Rectal smooth muscle tissue (tissue), 1 donor: Measurements from ENCODE around the gene SERHL2.
A peak's percentile ranks its signal among the peaks of the same experiment; 100 is the strongest.
"Not testable (repeated sequence)": the region's sequence is repeated elsewhere in the genome, so short reads cannot be mapped to it uniquely, and the experiment has no call there.

ENCODE experiments used
- H3K27ac ChIP-seq: one replicate; pipeline ENCODE4 v1.7.0; 2013; ENCODE audit warnings: low read depth, low read length, inconsistent platforms
- H3K27me3 ChIP-seq: one replicate; pipeline ENCODE4 v1.7.0; 2013; ENCODE audit warnings: low read length; ENCODE audit not compliant: control insufficient read depth, insufficient read depth
- H3K36me3 ChIP-seq: one replicate; pipeline ENCODE4 v1.7.0; 2013; ENCODE audit warnings: low read length; ENCODE audit not compliant: control insufficient read depth, insufficient read depth
- H3K4me1 ChIP-seq: one replicate; pipeline ENCODE4 v1.7.0; 2013; ENCODE audit warnings: low read length; ENCODE audit not compliant: control insufficient read depth, insufficient read depth
- H3K4me3 ChIP-seq: one replicate; pipeline ENCODE4 v1.7.0; 2013; ENCODE audit warnings: low read length
- H3K9ac ChIP-seq: one replicate; pipeline ENCODE4 v1.7.0; 2013; ENCODE audit warnings: low read length

The SERHL2 gene

DNA sequence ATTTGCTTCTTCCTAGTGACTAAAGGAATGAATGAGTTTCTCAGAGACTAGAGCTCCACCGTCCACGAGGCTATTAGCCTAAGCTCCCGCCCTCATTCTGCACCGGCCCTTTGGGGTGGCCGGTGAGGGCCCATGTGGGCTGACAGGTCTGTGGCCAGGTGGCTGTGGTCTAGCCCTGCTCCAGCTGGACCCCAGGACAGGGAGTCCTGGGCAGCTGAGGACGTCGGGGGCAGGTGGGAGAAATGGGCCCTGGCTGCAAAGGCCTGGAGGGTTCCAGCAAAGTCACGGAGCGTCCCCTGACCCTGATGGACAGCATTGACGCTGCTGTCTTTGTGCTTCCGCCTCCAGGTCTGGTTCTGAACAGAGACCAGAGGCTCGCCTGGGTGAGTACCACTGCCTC, 12.2 kb downstream of the SERHL2 start:
- no peak overlapping the region for H3K27ac ChIP-seq
- no peaks in the 10 kb centered on the region for H3K27me3 ChIP-seq
- H3K4me1 ChIP-seq: no peaks in the 10 kb centered on the region
- H3K9ac ChIP-seq: no peak overlapping the region
- no peaks in the 10 kb centered on the region for H3K36me3 ChIP-seq
- no peak overlapping the region for H3K4me3 ChIP-seq

DNA sequence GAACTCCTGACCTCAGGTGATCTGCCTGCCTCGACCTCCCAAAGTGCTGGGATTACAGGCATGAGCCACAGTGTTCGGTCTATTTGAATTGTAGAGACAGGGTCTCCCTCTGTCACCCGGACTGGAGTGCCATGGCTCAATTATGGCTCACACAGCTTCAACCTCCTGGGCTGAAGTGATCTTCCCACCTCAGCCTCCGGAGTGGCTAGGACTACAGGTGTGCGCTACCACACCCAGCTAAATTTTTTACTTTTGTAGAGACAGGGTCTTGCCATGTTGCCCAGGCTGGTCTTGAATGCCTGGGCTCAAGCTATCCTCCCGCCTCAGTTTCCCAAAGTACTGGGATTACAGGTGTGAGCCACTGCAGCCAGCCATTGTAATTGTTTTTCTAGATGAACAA, 14.2 kb downstream of the SERHL2 start:
- not testable (repeated sequence) for H3K27ac ChIP-seq, H3K4me1 ChIP-seq, H3K36me3 ChIP-seq, H3K27me3 ChIP-seq, H3K4me3 ChIP-seq, H3K9ac ChIP-seq

DNA sequence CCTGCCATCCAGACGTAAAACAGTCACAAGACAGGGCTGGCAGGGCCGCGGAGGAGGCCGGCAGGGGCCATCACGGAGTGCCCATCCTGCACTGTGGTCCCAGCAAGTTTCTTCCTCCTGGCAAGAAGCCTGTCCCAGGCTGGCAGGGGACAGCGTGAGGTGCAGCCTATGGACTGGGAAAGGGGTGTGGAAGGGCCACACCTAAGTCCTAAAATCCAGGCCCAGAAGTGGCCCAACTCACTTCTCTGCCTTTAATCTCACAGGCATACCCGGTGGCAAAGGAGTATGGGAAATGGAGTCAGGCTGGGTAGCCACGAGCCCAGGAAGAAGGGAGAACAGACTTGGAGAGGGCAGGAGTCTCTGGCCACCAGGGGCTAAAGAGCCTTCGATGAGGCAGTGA, 16.8 kb downstream of the SERHL2 start:
- H3K4me3 ChIP-seq, H3K4me1 ChIP-seq, H3K27ac ChIP-seq, H3K36me3 ChIP-seq, H3K9ac ChIP-seq, H3K27me3 ChIP-seq: not testable (repeated sequence)

DNA sequence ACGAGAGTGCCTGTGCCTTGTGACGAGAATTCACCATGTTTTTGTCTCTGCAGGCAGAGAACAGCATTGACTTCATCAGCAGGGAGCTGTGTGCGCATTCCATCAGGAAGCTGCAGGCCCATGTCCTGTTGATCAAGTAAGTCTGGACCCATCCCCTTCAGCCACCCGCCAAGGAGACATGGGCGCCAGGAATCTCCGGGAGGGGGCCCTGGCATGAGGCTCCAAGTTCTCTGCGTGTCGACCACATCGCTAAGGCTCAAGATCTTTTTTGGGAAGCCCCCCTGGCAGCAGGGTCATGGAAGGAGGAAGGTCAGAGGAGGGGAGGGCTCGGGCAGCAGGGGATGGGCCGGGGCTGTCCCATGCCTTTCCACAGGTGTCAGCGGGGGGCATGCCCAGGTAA, 17.3 kb downstream of the SERHL2 start:
- not testable (repeated sequence) for H3K36me3 ChIP-seq, H3K27me3 ChIP-seq, H3K27ac ChIP-seq, H3K4me3 ChIP-seq, H3K9ac ChIP-seq, H3K4me1 ChIP-seq

DNA sequence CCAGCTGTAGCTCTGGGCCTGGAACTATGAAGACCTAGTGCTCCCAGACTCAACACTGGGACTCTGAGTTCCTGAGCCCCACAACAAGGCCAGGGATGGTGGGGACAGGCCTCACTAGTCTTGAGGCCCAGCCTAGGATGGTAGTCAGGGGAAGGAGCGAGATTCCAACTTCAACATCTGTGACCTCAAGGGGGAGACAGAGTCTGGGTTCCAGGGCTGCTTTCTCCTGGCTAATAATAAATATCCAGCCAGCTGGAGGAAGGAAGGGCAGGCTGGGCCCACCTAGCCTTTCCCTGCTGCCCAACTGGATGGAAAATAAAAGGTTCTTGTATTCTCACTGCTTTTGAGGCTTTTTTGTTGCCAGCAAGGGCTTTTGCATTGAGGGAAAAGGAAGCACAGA, 20.3 kb downstream of the SERHL2 start:
- H3K4me1 ChIP-seq, H3K27me3 ChIP-seq, H3K27ac ChIP-seq, H3K4me3 ChIP-seq, H3K9ac ChIP-seq, H3K36me3 ChIP-seq: not testable (repeated sequence)

DNA sequence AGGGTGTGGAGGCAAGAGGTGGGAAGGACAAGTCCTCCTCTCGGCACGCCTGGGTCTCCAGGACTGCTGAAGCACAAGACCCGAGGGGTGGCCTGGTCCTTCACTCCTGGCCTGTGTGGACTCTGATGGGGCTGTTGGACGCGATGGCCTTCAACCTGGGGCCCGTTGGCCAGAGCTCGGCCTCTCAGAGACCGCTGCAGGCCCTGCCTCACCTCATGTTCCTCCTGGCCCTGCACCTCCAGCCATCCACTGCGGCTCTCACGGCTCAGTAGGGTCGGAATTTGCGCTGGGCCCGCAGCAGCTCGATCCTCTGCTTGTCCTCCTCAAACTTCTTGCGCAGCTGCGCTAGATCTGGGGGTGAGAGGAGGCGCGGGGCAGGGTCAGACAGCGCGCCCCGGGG, 20.7 kb downstream of the SERHL2 start:
- H3K27ac ChIP-seq, H3K4me1 ChIP-seq, H3K9ac ChIP-seq, H3K27me3 ChIP-seq, H3K4me3 ChIP-seq, H3K36me3 ChIP-seq: not testable (repeated sequence)

DNA sequence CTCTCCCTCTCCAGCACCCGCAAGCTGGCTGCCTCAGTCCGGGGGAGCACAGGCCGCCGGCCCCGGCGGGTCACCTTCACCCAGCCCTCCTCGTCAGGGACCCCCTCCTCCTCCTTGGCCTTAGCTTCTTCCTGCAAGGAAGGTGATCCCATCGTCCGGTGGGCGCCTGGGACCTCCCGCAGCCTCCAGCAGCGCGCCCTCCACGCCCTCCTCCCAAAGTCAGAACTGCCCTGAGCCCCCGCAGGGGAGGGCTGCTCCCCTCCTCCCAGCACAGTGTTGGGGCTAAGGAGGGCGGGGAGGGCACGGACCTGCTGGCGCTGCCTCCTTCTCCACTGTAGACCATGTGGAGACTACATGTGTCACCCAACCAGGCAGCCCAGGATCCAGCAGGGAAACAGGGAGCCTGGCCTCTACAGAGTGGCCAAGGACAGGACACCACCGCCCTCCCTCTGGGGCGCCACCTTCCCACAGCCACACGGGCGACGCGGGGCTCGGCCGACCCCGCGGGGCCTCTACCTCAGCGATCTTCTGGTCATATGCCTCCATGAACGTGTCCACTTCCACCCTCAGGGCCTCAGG, 22.3 kb downstream of the SERHL2 start:
- not testable (repeated sequence) for H3K4me1 ChIP-seq, H3K4me3 ChIP-seq, H3K9ac ChIP-seq, H3K27me3 ChIP-seq, H3K27ac ChIP-seq, H3K36me3 ChIP-seq

DNA sequence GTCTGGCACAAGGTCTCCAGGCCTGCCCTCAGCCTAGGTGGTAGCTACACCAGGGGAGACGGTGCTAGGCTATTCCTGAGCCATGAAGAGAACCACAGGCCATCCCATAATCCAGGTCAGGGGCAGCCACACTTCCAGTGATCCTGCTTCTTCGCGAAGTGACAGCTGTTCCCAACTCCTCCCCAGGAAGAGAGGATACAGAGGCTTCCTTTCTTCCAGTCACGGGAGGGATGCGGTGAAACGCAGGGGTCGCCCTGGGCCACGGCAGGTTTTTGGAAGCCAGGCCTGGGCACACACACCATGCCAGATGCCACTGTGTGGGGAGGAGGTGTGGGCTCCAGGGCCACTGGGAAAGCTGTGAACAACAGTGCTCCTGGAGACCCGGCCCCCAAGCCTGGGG, 23.4 kb downstream of the SERHL2 start:
- not testable (repeated sequence) for H3K4me3 ChIP-seq, H3K9ac ChIP-seq, H3K36me3 ChIP-seq, H3K4me1 ChIP-seq, H3K27ac ChIP-seq, H3K27me3 ChIP-seq

DNA sequence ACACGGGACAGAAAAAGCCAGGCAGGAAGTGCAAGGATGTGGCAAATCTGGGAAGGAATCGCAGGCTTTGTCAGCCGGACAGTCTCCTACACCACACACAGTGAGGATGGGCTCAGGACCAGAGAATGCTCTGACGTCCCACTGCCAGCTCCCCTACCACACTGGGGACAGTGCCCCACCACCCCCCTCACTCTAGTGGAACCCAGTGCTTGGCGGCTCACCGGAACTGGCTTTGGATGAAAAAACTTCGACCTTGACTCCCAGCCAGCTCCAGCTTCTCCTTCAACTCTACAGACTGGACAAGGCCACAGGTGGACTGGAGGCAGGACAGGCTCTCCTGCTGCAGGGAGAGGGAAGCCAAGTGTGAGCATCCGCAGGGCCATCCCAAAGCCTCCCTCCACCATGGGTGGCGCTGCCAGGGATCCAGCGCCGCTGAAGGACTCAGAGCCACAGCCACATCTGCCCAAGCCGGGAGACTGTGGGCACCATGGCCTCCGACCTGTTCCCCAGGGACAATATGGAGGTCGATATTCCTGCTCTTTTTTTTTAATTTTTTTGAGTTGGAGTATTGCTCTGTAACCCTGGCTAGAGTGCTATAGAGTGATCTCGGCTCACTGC, 24.0 kb downstream of the SERHL2 start:
- H3K4me1 ChIP-seq: peaks cover 3% of the 10 kb centered on the region
- H3K4me3 ChIP-seq: no peak overlapping the region
- H3K27ac ChIP-seq: no peak overlapping the region
- H3K9ac ChIP-seq: no peak overlapping the region
- H3K27me3 ChIP-seq: no peaks in the 10 kb centered on the region
- peaks cover 5% of the 10 kb centered on the region for H3K36me3 ChIP-seq

DNA sequence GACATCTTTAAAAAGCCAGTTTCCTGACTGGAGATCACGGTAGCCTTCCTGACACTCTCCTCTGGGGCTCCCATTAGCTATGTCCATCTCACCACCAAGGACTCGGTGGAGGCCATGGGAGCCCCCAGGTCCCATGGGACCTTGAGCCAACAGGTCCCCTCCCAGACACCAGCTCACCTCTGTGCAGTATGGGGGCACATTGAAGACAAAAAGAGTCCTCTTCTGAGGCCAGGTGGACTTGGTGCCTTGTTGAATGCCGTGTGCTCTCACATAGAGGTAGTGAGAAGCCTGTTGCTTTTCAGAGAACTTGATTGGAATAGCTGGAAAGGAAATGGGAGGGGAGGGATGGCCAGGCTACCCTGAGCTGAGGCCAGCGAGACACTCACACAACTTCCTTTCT, 26.3 kb downstream of the SERHL2 start:
- H3K27me3 ChIP-seq, H3K4me3 ChIP-seq, H3K4me1 ChIP-seq, H3K9ac ChIP-seq, H3K27ac ChIP-seq: not testable (repeated sequence)
- peaks cover 20% of the 10 kb centered on the region for H3K36me3 ChIP-seq

DNA sequence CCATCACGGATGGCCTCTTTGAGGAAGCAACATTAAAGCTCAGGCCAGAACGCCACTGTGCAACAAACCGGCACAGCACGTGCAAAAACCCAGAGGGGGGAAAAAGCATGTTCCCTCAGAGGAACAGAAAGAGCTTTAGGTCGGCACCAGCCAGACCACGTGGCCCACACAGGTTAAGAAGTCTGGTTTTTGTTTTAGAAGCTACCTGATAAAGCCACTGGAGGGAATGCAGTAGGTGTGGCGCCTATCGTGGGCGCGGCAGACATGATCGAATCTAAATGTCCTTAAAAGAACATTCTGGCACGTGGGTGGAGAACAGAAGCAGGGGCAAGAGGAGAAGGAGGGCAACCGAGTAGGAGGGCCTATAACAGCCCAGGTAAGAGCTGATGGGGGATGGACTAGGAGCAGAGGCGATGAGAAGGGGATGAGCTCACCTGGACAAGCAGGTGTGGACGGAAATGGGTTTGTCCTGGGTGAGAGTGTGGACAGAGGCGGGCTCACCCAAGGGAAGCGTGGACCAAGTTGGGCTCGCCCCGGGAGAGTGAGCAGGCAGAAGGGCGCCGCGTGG, 27.5 kb downstream of the SERHL2 start:
- H3K9ac ChIP-seq, H3K27me3 ChIP-seq, H3K4me1 ChIP-seq, H3K27ac ChIP-seq: not testable (repeated sequence)
- Histone ChIP-seq H3K4me3 (peak overlapping the region; percentile 81), H3K36me3 (peaks cover 32% of the 10 kb centered on the region)

DNA sequence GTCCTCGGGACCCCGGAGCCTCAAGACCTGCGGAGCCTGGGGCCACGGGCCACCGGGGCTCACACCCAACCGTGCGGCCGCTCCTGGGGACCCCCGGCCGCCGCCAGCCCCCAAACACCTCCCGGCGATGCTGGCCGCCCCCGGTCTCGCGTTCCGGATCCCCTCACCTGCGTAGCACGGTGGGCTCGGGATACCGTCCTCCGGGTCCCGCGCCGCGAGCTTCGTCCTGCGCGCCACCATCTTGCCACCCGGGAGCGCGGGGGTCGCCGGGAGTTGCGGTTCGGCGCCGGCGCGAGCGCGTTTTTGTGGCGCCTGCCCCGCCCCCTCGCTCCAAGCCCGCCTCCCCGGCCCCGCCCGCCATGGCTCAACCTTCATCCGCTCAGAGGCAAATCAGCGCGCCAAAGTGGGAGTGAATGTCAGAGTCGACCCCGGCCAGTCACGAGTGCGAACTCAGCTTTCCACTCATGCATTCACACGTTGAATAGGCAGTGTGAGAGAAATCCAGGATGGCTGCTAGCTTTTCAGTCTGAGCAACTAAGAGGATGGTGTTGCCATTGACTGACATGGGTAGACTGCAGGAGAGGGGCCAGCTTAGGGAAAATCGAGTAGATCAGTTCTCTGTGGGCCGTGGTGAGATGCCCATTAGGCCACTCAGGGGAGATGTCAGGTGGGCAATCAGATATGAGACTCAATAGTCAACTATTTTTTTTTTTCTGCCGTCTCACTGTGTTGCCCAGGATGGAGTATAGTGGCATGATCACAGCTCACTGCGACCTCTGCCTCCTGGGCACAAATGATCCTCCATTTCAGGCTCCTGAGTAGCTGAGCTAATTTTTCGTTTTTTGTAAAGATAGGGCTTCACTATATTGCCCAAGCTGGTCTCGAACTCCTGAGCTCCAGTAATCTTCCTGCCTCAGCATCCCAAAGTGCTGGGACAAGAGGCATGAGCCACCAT, 28.3 kb downstream of the SERHL2 start:
- H3K27me3 ChIP-seq: no peaks in the 10 kb centered on the region
- peak overlapping the region; percentile 81 for H3K4me3 ChIP-seq
- peaks cover 39% of the 10 kb centered on the region for H3K36me3 ChIP-seq
- no peak overlapping the region for H3K9ac ChIP-seq
- H3K4me1 ChIP-seq: peaks cover 3% of the 10 kb centered on the region
- H3K27ac ChIP-seq: no peak overlapping the region
